ENCODE results near the gene LIPA.
"Not testable (repeated sequence)": the region's sequence is repeated elsewhere in the genome, so short reads cannot be mapped to it uniquely, and the experiment has no call there.

Gene LIPA

GRCh38 chr10:89270153-89270483, 18.5 kb upstream of the LIPA start:
- DNase-seq (ENCODE audit: low spot score) = no peak

DNA sequence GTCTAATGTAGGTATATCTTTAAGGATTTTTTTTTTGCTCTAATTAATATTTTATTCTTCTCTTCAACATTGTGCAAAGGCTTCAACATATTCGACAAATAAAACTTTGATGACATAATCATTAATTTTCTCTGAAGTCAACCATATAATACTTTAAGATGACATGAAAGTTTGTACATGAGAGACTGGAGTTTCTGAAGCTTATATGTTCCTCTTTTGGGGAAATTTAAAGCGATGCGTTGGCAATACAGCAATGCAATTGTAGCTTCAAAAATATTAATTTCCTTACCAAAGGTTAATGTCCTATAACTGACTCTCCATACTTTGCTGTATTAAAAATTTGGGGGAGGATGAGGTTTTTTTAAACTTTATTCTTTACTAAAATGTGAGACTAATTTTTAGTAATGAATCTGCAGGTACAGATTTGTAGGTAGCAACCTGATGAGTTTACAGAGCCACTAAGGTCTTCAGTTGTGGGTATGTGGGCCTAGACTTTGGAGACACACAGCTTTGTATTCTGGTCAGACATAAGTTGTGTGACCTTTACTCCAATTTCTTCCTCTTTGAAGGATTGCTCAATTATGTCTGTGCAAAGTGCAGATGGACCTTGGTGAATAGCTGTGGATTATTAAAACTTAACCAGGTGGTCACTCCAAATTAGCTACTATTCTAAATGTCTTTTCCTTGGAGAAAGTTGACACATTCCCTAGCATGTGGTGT, 18.0 kb upstream of the LIPA start:
- DNase-seq (ENCODE audit: low spot score) = no peak

DNA sequence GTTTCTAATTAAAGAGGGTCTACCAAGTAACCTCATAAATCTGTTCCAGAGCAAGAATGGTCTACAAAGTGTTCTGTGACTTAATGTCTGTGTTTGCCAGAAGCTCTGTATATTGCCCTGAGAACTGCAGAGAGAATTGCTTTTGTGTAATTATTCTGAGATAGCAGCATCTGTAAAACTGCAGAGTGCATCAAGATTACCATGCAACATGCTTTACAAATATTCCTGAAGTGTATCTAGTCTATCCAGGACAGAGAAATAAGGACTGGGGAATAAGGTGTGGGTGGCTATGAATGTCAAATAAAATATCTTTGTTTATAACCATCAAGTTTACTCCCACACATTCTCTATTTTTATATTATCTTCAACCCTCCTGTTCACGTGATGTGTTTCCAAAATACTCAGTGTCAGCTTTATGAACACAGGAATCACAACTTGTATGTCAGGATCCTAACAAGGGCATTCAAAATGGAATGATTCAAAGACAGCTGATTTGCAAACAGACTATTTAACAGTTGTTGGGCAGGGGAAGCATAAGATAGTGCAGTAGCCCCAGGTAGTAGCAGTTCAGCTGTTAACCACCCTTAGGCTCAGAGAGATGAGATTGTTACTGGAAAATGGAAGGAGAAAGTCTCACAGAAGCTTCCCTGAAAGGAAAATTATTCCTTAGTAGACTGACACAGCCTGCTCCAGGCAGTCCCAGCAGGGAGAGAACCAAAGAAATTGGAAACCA, 15.3 kb upstream of the LIPA start:
- DNase-seq (ENCODE audit: low spot score) = no peak

GRCh38 chr10:89263531-89263930, 12.0 kb upstream of the LIPA start:
- no peak for DNase-seq (ENCODE audit: low spot score)

- no peak for DNase-seq (ENCODE audit: low spot score)
Measured at GRCh38 chr10:89263091-89263490, 11.5 kb upstream of the LIPA start.

- no peak for DNase-seq (ENCODE audit: low spot score)
Measured at GRCh38 chr10:89262086-89263051, 10.8 kb upstream of the LIPA start.

DNA sequence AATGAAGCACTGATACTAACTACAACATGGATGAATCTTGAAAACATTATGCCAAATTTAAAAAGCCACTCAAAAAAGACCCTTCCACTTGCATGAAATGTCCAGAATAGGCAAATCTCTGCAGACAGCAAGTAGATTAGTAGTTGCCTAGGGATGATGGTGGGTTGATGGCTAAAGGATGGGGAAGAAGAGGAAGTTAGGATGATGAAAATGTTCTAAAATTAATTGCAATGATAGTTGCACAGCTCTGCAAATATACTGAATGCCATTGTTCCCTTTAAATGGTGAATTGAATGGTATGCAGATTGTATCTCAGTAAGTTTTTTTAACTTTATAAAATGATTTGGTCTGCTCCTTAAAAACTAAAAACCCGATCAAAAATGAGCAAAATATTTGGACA, 7.3 kb upstream of the LIPA start:
- DNase-seq (ENCODE audit: low spot score) = no peak

DNA sequence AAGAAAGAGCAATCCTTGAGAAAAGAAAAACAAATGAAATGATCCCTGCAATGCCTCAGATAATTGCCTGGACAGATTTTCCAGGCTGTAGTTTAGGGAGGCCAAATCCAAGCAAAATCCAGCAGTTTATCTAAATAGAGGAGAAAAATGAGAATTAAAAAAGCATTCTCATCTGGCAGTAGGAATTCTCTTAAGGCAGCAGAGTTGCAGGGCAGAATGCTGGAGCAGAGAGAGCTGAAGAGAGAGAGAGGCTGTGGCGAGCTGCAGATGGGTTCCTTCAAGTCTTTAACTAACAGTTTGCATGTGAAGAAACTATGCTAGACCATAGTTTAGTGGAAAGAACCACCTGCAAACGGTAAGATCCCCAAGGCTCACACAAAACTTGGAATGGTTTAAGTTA, 6.0 kb upstream of the LIPA start:
- no peak for DNase-seq (ENCODE audit: low spot score)

DNA sequence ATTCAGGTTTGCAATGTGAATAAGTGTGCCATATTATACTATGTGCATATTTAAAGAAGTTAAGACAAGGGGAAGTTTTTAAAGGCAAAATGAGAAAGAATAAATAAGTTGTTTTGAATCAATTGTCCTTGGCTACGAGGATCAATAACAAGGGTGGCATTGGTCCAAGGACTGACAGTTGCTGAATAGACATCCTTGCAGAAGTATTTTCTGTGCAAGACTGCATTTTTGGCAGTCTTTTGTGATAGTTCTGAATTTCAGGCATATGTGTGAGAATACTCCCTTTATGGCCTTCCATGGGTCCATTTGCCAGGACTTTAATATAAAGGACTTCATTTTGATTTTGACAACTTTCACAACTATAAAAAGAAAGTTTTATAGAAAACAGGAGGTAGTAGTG, 5.4 kb upstream of the LIPA start:
- DNase-seq (ENCODE audit: low spot score) = no peak

DNA sequence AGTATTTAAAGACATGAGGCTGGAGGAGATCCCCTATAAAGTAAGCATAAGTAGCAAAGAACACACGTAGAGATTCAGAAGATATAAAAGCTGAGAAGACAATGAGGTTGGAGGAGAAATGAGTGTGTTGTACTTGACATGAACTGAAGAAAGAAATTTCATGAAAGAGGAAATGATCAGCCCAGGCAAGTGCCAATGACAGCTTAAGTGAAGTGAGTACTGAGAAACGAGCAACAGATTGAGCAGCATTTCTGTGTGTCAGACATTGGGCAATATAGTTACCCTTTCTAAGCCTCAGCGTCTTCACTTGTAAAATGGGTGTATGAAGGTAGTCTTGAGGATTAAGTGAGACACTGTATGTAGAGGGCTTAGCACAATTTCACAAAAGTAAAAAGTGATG, 4.8 kb upstream of the LIPA start:
- DNase-seq (ENCODE audit: low spot score) = no peak

- no peak for DNase-seq (ENCODE audit: low spot score)
Measured at GRCh38 chr10:89255793-89256192, 4.2 kb upstream of the LIPA start.

- not testable (repeated sequence) for DNase-seq (ENCODE audit: low spot score)
Measured at GRCh38 chr10:89255091-89255579, 3.6 kb upstream of the LIPA start.

DNA sequence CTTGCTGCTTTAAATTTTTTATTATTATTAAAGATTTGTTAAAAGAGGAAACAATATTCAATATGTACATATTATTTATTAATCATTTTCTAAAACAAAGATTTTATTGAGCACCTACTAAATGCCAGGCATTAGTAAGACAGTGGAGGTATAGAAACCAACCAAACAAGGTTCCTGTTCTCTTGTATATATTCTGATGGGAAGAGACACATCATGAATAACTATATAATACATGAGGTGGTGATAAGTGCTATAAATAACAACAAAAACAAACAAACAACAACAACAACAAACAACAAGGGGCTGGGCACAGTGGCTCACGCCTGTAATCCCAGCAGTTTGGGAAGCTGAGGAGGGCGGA, 630 bp upstream of the LIPA start:
- DNase-seq (ENCODE audit: low spot score) = no peak

- no peak for DNase-seq (ENCODE audit: low spot score)
Measured at GRCh38 chr10:89250865-89251408, 638 bp downstream of the LIPA start.

DNA sequence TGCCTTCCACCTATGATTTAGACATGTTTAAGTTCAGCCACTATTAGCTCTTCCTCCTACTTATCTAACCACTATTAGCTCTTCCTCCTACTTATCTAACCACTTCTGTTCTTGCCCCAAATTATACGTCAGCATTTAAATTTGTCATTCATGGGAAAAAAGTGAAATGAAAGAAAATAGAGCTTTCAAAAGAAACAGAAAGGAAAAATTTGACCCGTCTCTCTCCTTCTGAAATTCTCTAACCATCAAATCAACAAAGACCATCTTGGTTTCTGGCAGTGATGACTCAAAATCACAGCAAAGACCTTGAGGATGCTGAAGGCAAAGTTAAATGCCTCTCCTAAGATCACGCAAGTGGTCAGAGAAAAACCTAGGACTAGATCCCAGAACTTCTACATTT, 2.6 kb downstream of the LIPA start:
- DNase-seq (ENCODE audit: low spot score) = no peak

DNA sequence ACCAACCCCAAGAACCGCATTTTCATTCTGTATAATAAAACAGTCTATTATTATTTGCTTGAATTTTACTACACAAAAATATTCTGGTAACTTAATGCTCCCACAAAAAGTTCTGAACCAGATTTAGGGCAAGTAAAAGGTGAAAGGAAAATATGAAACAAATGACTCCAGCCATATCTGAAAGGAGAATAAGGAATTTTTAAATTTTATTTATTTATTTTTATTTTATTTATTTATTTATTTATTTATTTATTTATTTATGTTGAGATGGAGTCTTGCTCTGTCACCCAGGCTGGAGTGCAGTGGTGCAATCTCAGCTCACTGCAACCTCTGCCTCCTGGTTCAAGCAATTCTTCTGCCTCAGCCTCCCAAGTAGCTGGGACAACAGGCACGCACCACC, 4.0 kb downstream of the LIPA start:
- DNase-seq (ENCODE audit: low spot score) = not testable (repeated sequence)

GRCh38 chr10:89245802-89246201, 5.8 kb downstream of the LIPA start:
- no peak for DNase-seq (ENCODE audit: low spot score)

- DNase-seq (ENCODE audit: low spot score) = no peak
Measured at GRCh38 chr10:89242840-89243568, 8.6 kb downstream of the LIPA start.

- no peak for DNase-seq (ENCODE audit: low spot score)
Measured at GRCh38 chr10:89242345-89242684, 9.3 kb downstream of the LIPA start.

DNA sequence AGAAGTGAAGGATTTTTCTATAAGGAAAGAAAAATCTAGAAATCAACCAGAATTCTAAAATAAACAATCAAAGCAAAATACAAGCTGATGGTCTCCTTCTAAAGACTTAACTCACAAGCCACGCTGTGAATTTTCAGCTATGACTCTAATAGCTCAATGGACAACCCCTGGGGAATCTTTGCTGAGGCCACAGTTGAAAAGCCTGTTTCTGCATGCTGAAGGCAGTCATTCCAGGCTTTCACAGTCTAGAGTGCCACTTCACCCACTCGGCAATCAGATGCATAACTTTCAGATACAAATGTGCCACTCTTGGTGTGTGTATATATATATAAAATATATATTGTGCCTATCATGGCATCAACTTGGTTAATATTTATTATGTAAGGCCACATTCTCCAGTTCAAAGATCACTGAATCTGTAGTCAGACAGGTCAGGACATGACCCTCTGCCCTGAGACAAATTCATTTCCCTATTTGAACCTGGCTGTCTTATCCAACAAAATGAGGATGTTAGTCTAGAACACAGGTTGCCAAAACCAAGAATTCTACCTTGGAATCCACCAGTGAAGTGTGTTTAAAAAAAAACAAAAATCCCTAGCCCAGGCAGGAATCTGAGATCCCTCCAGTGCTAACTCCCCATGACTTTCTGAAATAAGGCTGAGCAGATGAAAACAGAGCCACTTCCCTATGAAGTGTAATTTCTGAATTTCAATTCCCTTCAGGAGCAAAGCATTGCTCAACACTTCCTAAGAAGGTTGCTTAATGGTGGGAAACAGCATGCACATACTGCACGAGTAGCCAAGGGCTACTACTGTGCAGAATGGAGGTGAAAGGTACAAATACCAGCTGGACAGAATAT, 9.9 kb downstream of the LIPA start:
- no peak for DNase-seq (ENCODE audit: low spot score)

DNA sequence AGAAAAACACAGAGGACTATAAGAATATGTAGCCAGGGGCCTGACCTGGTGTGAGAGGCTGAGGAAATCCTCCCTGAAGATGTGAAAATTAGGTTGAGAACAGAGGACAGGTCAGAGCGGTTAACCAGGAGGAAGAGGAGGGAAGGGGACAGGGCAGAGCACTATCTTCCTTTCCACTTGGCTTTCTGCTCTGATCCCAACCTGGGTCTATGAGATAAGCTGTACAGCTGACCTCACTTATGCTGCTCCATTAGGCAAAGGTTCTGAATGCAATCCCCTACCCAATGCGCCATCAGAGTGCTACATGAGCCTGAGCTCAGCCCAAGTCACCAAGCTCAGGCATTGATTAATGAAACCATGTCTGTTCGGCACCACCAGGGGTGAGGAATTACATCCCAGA, 10.5 kb downstream of the LIPA start:
- no peak for DNase-seq (ENCODE audit: low spot score)
